ENCODE data around the gene SERTAD1. TPM values are rescaled to one million over a fixed set of nuclear protein-coding genes. Genes with fewer than 3 reads are reported as not detected.
"Not testable (repeated sequence)": the region's sequence is repeated elsewhere in the genome, so short reads cannot be mapped to it uniquely, and the experiment has no call there.

Gene SERTAD1
- total RNA-seq, 1 donor from 2014 or later = 8.9 TPM

GRCh38 chr19:40452016-40452415 lies 26.2 kb upstream of the SERTAD1 start:
- DNase-seq (ENCODE audit: low spot score) = no peak

- DNase-seq (ENCODE audit: low spot score) = no peak
Measured at GRCh38 chr19:40450664-40451063, 24.9 kb upstream of the SERTAD1 start.

GRCh38 chr19:40449506-40449905 lies 23.7 kb upstream of the SERTAD1 start:
- no peak for DNase-seq (ENCODE audit: low spot score)

GRCh38 chr19:40446263-40446784 lies 20.5 kb upstream of the SERTAD1 start:
- DNase-seq (ENCODE audit: low spot score) = no peak

GRCh38 chr19:40445780-40446262 lies 20.0 kb upstream of the SERTAD1 start:
- DNase-seq (ENCODE audit: low spot score) = no peak

- no peak for DNase-seq (ENCODE audit: low spot score)
Measured at GRCh38 chr19:40444825-40445312, 19.1 kb upstream of the SERTAD1 start.

- peak; percentile 98 for DNase-seq (ENCODE audit: low spot score)
Measured at GRCh38 chr19:40444000-40444824, 18.4 kb upstream of the SERTAD1 start, which contains the start of gene SERTAD3. Gene SERTAD3 (minus strand): TSS chr19:40444335. CDS start chr19:40442080, 2,255 bp downstream.

- peak; percentile 100 for DNase-seq (ENCODE audit: low spot score)
Measured at GRCh38 chr19:40443131-40443999, 17.6 kb upstream of the SERTAD1 start.

GRCh38 chr19:40442328-40443130 lies 16.7 kb upstream of the SERTAD1 start:
- DNase-seq (ENCODE audit: low spot score) = no peak

- no peak for DNase-seq (ENCODE audit: low spot score)
Measured at GRCh38 chr19:40441719-40442253, 16.0 kb upstream of the SERTAD1 start.

GRCh38 chr19:40438284-40438683 lies 12.5 kb upstream of the SERTAD1 start:
- DNase-seq (ENCODE audit: low spot score) = no peak

GRCh38 chr19:40433391-40434216 lies 7.8 kb upstream of the SERTAD1 start:
- peak; percentile 91 for DNase-seq (ENCODE audit: low spot score)

- not testable (repeated sequence) for DNase-seq (ENCODE audit: low spot score)
Measured at GRCh38 chr19:40432760-40433159, 7.0 kb upstream of the SERTAD1 start.

GRCh38 chr19:40431698-40432097 lies 5.9 kb upstream of the SERTAD1 start:
- no peak for DNase-seq (ENCODE audit: low spot score)

GRCh38 chr19:40430242-40430641 lies 4.5 kb upstream of the SERTAD1 start:
- DNase-seq (ENCODE audit: low spot score) = not testable (repeated sequence)

GRCh38 chr19:40428197-40428596 lies 2.4 kb upstream of the SERTAD1 start:
- not testable (repeated sequence) for DNase-seq (ENCODE audit: low spot score)

- no peak for DNase-seq (ENCODE audit: low spot score)
Measured at GRCh38 chr19:40424637-40425449, 949 bp downstream of the SERTAD1 start.

GRCh38 chr19:40423938-40424337 lies 1.9 kb downstream of the SERTAD1 start:
- DNase-seq (ENCODE audit: low spot score) = no peak

Measured in ureter (tissue), 1 donor.